GM12801 (cell line): ENCODE data around the gene CCKAR.

Experiments
- CTCF ChIP-seq: IDR thresholded peaks from one replicate; pipeline ENCODE4 v1.5.1; 2011; ENCODE audit warnings: control low read depth; ENCODE audit not compliant: insufficient read length; ENCODE audit errors: extremely low read depth

The CCKAR gene

GRCh38 chr4:26455571-26455970 is 34.7 kb downstream of the CCKAR start:
- no peak for TF ChIP-seq CTCF

- no peak for TF ChIP-seq CTCF
Measured at GRCh38 chr4:26454961-26455360, 35.3 kb downstream of the CCKAR start.

GRCh38 chr4:26452565-26453531 is 37.4 kb downstream of the CCKAR start:
- no peak for TF ChIP-seq CTCF

GRCh38 chr4:26451597-26451996 is 38.7 kb downstream of the CCKAR start:
- TF ChIP-seq CTCF: no peak

- TF ChIP-seq CTCF: no peak
Measured at GRCh38 chr4:26450418-26450817, 39.9 kb downstream of the CCKAR start.

- no peak for TF ChIP-seq CTCF
Measured at GRCh38 chr4:26447378-26447777, 42.9 kb downstream of the CCKAR start.

- TF ChIP-seq CTCF: no peak
Measured at GRCh38 chr4:26441771-26442170, 48.5 kb downstream of the CCKAR start.
